ENCODE data around the gene PTPRM.

The PTPRM gene

DNA sequence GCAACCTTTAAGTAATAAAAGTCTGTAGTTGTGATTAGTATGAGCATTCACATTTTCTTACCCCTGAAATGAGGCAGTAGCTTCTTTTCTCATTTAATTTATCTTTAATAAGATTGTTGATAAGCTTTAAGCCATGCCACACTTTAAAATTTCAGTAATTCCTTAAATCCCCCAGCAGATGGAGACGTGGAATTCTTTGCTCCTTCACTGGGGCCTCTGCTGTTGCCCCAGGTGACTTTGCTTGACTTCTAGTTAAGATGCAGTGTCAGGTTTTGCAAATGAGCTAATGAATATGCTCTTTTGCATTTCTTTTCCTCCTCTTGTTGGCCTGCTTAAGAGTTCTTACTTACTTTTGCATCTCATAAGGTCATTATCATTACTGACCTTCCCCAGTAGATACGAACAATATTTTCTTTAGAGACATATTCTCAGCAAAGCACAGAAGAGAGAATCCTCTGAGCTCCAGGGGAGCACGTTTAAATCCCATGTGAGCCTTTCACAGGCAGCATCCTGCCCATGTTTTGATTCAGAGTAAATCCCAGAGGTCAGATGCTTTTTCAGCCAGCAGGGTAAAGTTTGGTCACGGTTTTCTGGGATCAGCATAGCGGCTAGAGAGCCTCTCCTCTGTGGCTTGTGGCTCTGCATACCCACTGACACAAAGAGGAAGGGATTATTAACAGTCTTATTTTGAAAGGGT is 222.9 kb downstream of the PTPRM start:
- H3K4me3 ChIP-seq (ENCODE audit: low read depth, low read length) = no peak overlapping the region
- TF ChIP-seq, protein P1, sequence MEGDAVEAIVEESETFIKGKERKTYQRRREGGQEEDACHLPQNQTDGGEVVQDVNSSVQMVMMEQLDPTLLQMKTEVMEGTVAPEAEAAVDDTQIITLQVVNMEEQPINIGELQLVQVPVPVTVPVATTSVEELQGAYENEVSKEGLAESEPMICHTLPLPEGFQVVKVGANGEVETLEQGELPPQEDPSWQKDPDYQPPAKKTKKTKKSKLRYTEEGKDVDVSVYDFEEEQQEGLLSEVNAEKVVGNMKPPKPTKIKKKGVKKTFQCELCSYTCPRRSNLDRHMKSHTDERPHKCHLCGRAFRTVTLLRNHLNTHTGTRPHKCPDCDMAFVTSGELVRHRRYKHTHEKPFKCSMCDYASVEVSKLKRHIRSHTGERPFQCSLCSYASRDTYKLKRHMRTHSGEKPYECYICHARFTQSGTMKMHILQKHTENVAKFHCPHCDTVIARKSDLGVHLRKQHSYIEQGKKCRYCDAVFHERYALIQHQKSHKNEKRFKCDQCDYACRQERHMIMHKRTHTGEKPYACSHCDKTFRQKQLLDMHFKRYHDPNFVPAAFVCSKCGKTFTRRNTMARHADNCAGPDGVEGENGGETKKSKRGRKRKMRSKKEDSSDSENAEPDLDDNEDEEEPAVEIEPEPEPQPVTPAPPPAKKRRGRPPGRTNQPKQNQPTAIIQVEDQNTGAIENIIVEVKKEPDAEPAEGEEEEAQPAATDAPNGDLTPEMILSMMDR (IDR thresholded peaks at IDR 0.05; ENCODE audit: low read depth, low read length) = peak; percentile 60

GRCh38 chr18:7793100-7793499 is 226.0 kb downstream of the PTPRM start:
- H3K4me3 ChIP-seq (ENCODE audit: low read depth, low read length) = no peak overlapping the region
- TF ChIP-seq, protein P1 (IDR thresholded peaks at IDR 0.05; ENCODE audit: low read depth, low read length) = no peak

- TF ChIP-seq, protein P1 (IDR thresholded peaks at IDR 0.05; ENCODE audit: low read depth, low read length) = no peak
- no peak overlapping the region for H3K4me3 ChIP-seq (ENCODE audit: low read depth, low read length)
Measured at GRCh38 chr18:7803956-7804469, 236.9 kb downstream of the PTPRM start.

- no peak overlapping the region for H3K4me3 ChIP-seq (ENCODE audit: low read depth, low read length)
Measured at GRCh38 chr18:7805096-7805495, 238.0 kb downstream of the PTPRM start.

GRCh38 chr18:7805880-7806279 is 238.8 kb downstream of the PTPRM start:
- TF ChIP-seq, protein P1 (IDR thresholded peaks at IDR 0.05; ENCODE audit: low read depth, low read length) = no peak
- no peak overlapping the region for H3K4me3 ChIP-seq (ENCODE audit: low read depth, low read length)

More at GRCh38 chr18:7805096-7805495, 238.0 kb downstream of the PTPRM start:
- TF ChIP-seq, protein P1 (IDR thresholded peaks at IDR 0.05; ENCODE audit: low read depth, low read length) = no peak

- H3K4me3 ChIP-seq (ENCODE audit: low read depth, low read length) = no peak overlapping the region
- TF ChIP-seq, protein P1 (IDR thresholded peaks at IDR 0.05; ENCODE audit: low read depth, low read length) = no peak
Measured at GRCh38 chr18:7807936-7808453, 240.9 kb downstream of the PTPRM start.

- TF ChIP-seq, protein P1 (IDR thresholded peaks at IDR 0.05; ENCODE audit: low read depth, low read length) = no peak
- H3K4me3 ChIP-seq (ENCODE audit: low read depth, low read length) = no peak overlapping the region
Measured at GRCh38 chr18:7808992-7809391, 241.9 kb downstream of the PTPRM start.

All from WI38 (cell line).